ENCODE data around the gene KRT79.

DNA sequence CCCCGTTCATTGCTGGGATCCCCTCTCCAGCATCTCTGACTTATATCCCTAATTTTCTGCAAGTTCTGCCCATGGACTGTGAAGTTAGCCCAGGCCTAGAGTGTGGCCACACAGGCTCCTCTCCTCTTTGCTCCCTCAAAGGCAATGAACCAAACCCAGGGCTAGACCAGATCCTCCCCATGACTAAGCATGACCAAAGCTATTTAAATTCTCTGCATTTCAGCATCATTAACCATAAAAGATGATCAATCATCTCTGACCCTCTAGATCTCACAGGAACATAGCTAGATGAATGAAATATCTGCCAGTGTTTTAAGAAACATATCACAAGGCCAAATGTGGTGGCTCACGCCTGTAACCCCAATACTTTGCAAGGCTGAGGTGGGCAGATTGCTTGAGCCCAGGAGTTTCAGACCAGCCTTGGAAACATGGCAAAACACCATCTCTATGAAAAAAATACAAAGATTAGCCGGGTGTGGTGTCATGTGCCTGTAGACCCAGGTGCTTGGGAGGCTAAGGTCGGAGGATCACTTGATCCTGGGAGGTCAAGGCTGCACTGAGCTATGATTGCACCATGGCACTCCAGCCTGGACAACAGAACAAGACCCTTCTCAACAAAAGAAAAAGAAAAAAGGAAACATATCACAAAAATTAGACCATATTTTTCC is 36.0 kb downstream of the KRT79 start:
- no peak for TF ChIP-seq TAF1 (IDR thresholded peaks at IDR 0.05; ENCODE audit: low read depth)
- no peak for TF ChIP-seq CTCF (IDR thresholded peaks at IDR 0.05; ENCODE audit: poor library complexity, severe bottlenecking)
- no peak for TF ChIP-seq EP300 (conservative IDR thresholded peaks at IDR 0.05; ENCODE audit: poor library complexity, severe bottlenecking)
- TF ChIP-seq EZH2 (IDR thresholded peaks at IDR 0.05; ENCODE audit: borderline replicate concordance, insufficient read depth, low read length, poor library complexity, severe bottlenecking): no peak
- TF ChIP-seq POLR2AphosphoS5 (IDR thresholded peaks at IDR 0.05): no peak
- no peak for TF ChIP-seq RAD21 (conservative IDR thresholded peaks at IDR 0.05)
- no peak for TF ChIP-seq REST (IDR thresholded peaks at IDR 0.05; ENCODE audit: borderline replicate concordance)
- TF ChIP-seq SMC3 (conservative IDR thresholded peaks at IDR 0.05; ENCODE audit: poor library complexity): no peak
- no peak for TF ChIP-seq MXI1 (conservative IDR thresholded peaks at IDR 0.05; ENCODE audit: poor library complexity, severe bottlenecking)
